GM18870 (cell line): ENCODE measurements around the gene RHBDF2.

Source experiments
- ATAC-seq: cut with Tn5 transposase; IDR thresholded peaks from one replicate; pipeline ENCODE4 v1.9.1; 2021; ENCODE audit warnings: moderate library complexity; ENCODE audit not compliant: unreplicated experiment

RHBDF2 gene

GRCh38 chr17:76502341-76503211, 1.4 kb upstream of the RHBDF2 start:
- no peak for ATAC-seq

- no peak for ATAC-seq
These were observed 644 bp upstream of the RHBDF2 start for GRCh38 chr17:76501827-76502307.

GRCh38 chr17:76500747-76501017, 541 bp downstream of the RHBDF2 start:
- no peak for ATAC-seq

- ATAC-seq = no peak
These were observed 1.0 kb downstream of the RHBDF2 start for GRCh38 chr17:76500074-76500746.

GRCh38 chr17:76499267-76499667, 2.0 kb downstream of the RHBDF2 start:
- no peak for ATAC-seq

DNA sequence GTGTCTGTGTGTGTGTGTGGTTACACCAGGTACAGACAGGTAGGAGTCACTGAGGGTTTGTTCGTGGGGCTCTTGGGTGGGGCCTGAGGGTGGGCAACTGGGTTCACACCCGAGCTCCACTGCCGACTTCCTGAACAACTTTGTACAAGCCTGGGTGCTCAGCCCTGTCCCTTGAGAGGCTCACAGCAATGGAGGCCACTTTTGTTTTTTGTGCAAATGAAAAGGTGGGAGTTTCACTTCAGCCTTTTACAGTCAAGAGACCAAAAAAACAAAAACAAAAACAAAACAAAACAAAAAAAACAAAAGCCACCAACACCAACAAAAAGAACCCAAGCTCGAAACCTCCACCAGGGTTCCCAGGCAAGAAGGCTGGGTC, 2.4 kb downstream of the RHBDF2 start:
- ATAC-seq = no peak

DNA sequence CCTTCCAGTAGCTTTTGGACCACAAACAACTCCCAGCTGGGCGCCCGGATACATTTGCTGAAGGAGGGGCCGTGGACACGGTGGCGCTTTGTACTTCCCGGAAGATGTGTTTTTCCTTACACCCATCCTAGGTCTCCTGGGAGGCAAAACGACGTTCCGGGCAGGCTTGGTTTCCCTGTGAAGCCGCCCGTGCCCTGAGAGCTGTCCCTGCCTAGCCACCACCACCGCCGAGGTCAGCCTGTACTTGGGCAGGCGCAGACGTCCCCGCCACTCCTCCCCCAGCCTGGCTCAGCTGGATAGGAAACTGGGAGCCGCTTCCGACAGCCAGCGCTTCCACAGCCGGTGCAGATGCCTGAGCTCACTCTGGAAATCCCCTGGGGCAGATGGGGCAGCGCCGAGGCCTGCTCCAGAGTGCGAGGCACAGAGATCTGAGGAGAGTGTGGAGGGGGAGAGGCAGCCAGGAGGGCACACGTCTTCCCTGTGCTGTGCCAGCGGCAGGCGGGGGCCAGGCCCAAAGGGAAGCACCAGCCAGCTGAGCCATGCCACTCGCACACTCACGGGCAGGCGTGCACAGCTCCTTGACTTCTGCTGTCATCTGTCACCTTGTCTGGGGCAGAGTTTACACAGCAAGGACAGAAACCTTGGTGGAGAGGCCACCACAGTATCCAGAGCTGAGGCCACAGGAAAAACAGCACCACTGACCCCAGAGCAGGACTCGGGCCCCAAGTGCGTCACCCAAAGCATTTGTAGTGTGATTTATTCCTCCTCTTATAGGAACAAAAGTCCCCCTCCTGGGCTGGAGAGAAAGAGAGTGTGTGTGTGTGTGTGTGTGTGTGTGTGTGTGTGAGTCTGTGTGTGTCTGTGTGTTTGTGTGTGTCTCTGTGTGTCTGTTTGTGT, 3.0 kb downstream of the RHBDF2 start:
- no peak for ATAC-seq

DNA sequence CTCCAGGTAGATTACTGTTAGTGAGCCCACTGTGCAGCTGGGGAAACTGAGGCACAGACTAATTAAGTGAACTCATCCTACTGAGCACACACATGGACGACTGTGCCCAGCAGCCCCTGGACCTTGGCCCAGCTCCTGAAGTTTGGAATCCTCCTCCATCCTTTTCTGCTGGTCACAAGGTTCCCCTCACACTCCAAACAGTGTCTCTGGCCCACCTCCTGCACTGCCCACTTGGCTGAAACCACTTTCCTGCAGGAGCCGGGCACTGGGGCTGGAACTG, 3.6 kb downstream of the RHBDF2 start:
- no peak for ATAC-seq

GRCh38 chr17:76496464-76496863, 4.8 kb downstream of the RHBDF2 start:
- ATAC-seq = no peak

GRCh38 chr17:76495663-76496400, 5.4 kb downstream of the RHBDF2 start:
- no peak for ATAC-seq

- ATAC-seq = no peak
These were observed 7.6 kb downstream of the RHBDF2 start for GRCh38 chr17:76493505-76494167.

DNA sequence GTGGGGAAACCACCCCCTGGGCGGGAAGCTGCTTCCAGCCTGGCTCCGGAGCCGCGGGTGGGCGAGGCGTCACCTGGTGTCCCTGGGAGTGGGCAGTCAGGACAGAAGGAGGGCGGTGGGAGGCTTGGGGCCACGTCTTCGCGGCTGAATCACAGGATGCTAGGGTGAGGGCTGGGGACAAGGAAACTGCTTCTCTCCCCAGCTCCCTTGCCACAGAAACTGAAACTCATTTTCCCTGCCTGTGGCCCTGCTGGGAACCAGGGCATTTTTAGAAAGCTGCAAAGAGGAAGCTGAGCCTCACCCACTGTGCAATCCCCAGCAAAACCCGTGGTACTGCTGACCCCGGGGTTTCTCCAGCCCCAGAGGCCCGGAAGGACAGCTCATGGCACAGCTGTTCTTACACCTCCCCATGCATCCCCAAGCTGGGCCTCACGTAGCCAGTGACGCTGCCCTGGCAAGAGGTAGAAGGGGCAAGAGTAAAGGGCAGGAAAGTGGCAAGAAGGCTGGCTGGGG, 8.2 kb downstream of the RHBDF2 start:
- peak; percentile 33 for ATAC-seq

DNA sequence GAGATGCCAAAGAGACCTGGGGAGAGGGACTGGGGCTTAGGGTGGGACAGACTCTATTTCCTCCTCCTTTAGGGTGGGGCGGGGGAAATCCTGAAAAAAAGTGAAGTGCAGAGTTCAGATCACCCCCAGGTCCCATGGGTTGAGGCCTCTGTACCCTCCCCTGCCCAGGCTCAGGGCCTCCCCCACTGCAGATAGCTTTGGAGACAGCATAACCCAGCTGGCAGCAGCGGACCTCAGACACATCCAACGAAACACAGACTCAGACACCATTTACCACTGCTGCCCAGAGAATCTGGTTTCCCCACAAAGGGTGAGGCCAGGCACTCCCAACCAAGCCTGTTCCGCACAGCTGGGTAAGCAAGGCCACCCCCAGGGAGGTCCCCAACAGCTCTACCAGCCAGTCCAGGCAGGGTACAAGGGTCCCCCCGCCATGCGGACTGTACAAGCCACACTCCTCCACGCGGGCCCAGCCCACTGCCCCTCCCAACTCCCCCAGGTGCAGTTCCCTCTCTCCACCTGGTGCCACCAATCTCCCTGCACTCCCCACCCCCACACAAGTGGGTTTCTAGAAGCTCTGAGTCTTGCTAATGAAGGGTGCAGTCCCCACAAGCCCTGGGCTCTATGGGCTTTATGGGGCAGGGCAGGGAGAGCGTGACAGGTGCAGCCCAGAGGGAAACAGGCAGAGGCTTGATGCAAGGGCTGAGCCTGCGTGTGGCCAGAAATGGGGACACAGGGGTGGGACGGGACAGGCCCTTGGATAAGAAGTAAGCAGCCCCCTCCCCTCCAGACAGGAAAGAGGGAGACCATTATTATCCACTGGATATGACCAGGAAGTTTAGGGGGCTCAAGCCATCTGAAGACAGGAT, 8.9 kb downstream of the RHBDF2 start:
- ATAC-seq = peak; percentile 33

GRCh38 chr17:76491271-76492122, 9.7 kb downstream of the RHBDF2 start:
- peak; percentile 11 for ATAC-seq

- ATAC-seq = no peak
These were observed 11.0 kb downstream of the RHBDF2 start for GRCh38 chr17:76490112-76490710.

DNA sequence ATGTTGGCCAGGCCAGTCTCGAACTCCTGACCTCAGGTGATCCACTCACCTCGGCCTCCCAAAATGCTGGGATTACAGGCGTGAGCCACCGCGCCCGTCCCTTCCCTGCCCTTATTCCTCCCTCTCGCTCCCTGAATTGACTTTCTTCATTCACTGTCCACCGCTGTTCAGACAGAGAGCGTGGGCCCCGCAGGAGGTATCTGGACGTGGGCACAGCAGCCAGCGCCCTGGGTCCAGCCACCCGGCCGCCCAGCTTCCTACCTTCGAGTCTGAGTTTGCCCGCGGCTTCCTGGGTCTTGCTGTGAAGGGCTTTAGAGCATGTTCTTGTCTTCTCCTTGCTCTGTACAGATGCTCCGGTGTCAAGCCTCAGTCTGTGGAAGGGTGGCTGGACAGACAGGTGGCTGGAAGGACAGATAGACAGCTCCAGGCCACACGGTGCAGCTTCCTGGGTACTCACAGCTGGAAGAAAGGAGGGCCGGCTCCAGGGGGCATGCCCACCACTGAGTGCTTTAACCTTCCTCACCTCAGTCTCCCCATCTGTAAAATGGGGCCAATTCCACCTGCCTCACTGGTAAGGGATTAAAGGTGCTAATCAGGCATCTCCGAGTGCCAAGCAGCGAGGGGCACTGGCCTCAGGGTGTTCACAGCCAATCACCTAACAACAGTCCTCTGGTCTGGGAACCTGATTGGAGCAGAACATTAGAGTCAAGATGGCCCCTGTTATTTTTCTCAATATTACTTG, 13.6 kb downstream of the RHBDF2 start:
- ATAC-seq = no peak

GRCh38 chr17:76485569-76485968, 15.7 kb downstream of the RHBDF2 start:
- ATAC-seq = no peak
